GM23248 (cell line): ENCODE measurements around the gene SEC14L5.

Experiments
- EZH2 ChIP-seq: fragments of 200-600 bp; sonication (generic); IDR thresholded peaks from 2 replicates; pipeline ENCODE4 v1.6.1; 2018; ENCODE audit warnings: antibody characterized with exemption, mild to moderate bottlenecking; ENCODE audit not compliant: insufficient read depth, poor library complexity, severe bottlenecking
- EZH2phosphoT487 ChIP-seq: fragments of 200-600 bp; sonication (generic); IDR thresholded peaks from 2 replicates; pipeline ENCODE4 v1.6.1; 2018; ENCODE audit warnings: antibody characterized with exemption, moderate library complexity, mild to moderate bottlenecking, low read depth; ENCODE audit not compliant: insufficient read depth

- TF ChIP-seq EZH2 = no peak
- no peak for TF ChIP-seq EZH2phosphoT487
Observed at GRCh38 chr16:5028950-5029475, 70.9 kb downstream of the SEC14L5 start.
